Common myeloid progenitor, CD34-positive (primary cell): Measurements from ENCODE around the gene ZNF497.
A peak's percentile ranks its signal among the peaks of the same experiment; 100 is the strongest.
"Not testable (repeated sequence)": the region's sequence is repeated elsewhere in the genome, so short reads cannot be mapped to it uniquely, and the experiment has no call there.

Experiments
- CTCF ChIA-PET: fragments of 350-600 bp; sonication (Branson Sonifier 250); formaldehyde crosslinking; loops from one replicate; lab custom pipeline; 2021; ENCODE audit warnings: antibody characterized with exemption; lab: Charles Lee
- POLR2A ChIA-PET: fragments of 350-600 bp; sonication (Branson Sonifier 250); formaldehyde crosslinking; loops from one replicate; lab custom pipeline; 2021; ENCODE audit warnings: antibody characterized with exemption; lab: Charles Lee
- DNase-seq, 3 donors: peaks; one replicate each; pipeline versions ENCODE4 v3.0.0 to v3.0.0-alpha.2; 2013
- H3K27ac ChIP-seq, 2 experiments: 1 replicate in 1 of 2; 2 replicates in 1 of 2; pipeline ENCODE4 v1.7.0; 2013; ENCODE audit warnings: inconsistent platforms in 2 of 2, low read length in 2 of 2, mild to moderate bottlenecking in 2 of 2, low read depth in 1 of 2, moderate library complexity in 1 of 2; ENCODE audit not compliant: severe bottlenecking in 2 of 2, insufficient read depth in 1 of 2, poor library complexity in 1 of 2
- H3K27me3 ChIP-seq, 5 experiments: replicated peaks in 2 of 5; 1 replicate in 3 of 5; 2 replicates in 2 of 5; pipeline versions ENCODE4 v1.6.1 to v1.7.0; 2013; ENCODE audit warnings: low read length in 4 of 5, mild to moderate bottlenecking in 2 of 5, moderate library complexity in 2 of 5, inconsistent platforms in 1 of 5; ENCODE audit not compliant: insufficient read depth in 5 of 5, control insufficient read depth in 4 of 5
- H3K36me3 ChIP-seq, 4 experiments: 1 replicate in 2 of 4; 2 replicates in 2 of 4; pipeline versions ENCODE4 v1.6.1 to v1.7.0; 2013; ENCODE audit warnings: low read length in 3 of 4, control low read depth in 1 of 4, mild to moderate bottlenecking in 1 of 4; ENCODE audit not compliant: control insufficient read depth in 4 of 4, insufficient read depth in 4 of 4
- H3K4me1 ChIP-seq, 4 experiments: 1 replicate in 3 of 4; 2 replicates in 1 of 4; pipeline versions ENCODE4 v1.6.1 to v1.7.1; 2013; ENCODE audit warnings: low read length in 3 of 4, mild to moderate bottlenecking in 3 of 4, control low read depth in 1 of 4, inconsistent platforms in 1 of 4, moderate library complexity in 1 of 4; ENCODE audit not compliant: control insufficient read depth in 4 of 4, insufficient read depth in 4 of 4; ENCODE audit errors: control extremely low read depth in 1 of 4
- H3K4me3 ChIP-seq, 7 experiments: 1 replicate in 4 of 7; 2 replicates in 3 of 7; pipeline versions ENCODE4 v1.5.1 to v1.7.0; 2013; ENCODE audit warnings: mild to moderate bottlenecking in 7 of 7, low read length in 6 of 7, moderate library complexity in 6 of 7, inconsistent platforms in 2 of 7, low read depth in 2 of 7, control low read depth in 1 of 7; ENCODE audit not compliant: insufficient read depth in 4 of 7, control insufficient read depth in 1 of 7; ENCODE audit errors: extremely low read depth in 1 of 7
- H3K9me3 ChIP-seq, 5 experiments: 1 replicate in 4 of 5; 2 replicates in 1 of 5; pipeline versions ENCODE4 v1.6.1 to v1.7.1; 2013; ENCODE audit warnings: low read length in 4 of 5, mild to moderate bottlenecking in 2 of 5, inconsistent platforms in 1 of 5, low read depth in 1 of 5, moderate library complexity in 1 of 5; ENCODE audit not compliant: control insufficient read depth in 4 of 5, insufficient read depth in 2 of 5; ENCODE audit errors: control extremely low read depth in 1 of 5
- WGBS: methylation state at CpG from one replicate; pipeline ENCODE4 v1.1.5; 2013; ENCODE audit not compliant: insufficient coverage; 5-methylcytosine and 5-hydroxymethylcytosine counted together

Gene ZNF497

DNA sequence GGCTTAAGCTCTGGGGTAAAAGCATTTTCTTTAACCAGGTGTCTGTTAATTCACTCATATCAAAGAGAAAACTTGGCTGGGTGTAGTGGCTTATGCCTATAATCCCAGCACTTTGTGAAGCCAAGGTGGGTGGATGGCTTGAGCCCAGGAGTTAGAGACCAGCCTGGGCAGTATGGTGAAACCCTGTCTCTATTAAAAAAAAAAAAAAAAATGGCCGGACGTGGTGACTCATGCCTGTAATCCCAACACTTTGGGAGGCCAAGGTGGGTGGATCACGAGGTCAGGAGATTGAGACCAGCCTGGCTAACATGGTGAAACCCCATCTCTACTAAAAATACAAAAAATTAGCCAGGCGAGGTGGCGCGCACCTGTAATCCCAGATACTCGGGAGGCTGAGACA lies 14.2 kb upstream of the ZNF497 start:
- WGBS, result 100% methylated on average over 4 of the region's 7 CpGs
- H3K9me3 ChIP-seq, H3K4me3 ChIP-seq, DNase-seq, CTCF ChIA-PET, POLR2A ChIA-PET, H3K27ac ChIP-seq, H3K36me3 ChIP-seq, H3K27me3 ChIP-seq: not testable (repeated sequence)
- peaks cover 0 to 17% (median 16%) of the 10 kb centered on the region in 4 experiments for H3K4me1 ChIP-seq

DNA sequence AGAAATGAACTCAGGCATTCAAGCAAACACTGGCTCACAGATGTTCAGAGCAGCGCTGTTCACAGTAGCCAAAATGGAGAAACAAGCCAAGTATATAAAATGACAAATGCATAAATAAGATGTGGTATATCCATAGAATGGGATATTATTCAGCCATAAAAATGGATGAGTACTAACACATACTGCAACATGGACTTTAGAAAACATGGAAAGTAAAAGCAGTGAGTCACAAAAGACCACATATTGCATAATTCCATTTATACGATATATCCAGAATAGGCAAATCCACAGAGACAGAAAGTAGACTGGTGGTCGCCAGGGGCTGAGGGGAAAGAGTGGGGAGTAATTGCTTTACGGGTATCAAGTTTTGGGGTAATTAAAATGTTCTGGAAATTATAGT lies 11.6 kb upstream of the ZNF497 start:
- Histone ChIP-seq H3K27me3 (no peaks in the 10 kb centered on the region), H3K9me3 (no peaks in the 10 kb centered on the region), H3K36me3 (no peaks in the 10 kb centered on the region), H3K27ac (no peak overlapping the region), H3K4me3 (no peak overlapping the region), H3K4me1 (no peaks in the 10 kb centered on the region)
- DNase-seq, result no peak
- POLR2A ChIA-PET, result no interaction called here
- CTCF ChIA-PET, result interaction anchor here (1.2 to 1.7 kb wide), 6 partner anchors 9 to 143 kb away, joined by 3 to 6 read pairs (median 4); no protein-coding TSS in a partner anchor
- no CpG with 5 or more reads among the region's 4 CpGs for WGBS

DNA sequence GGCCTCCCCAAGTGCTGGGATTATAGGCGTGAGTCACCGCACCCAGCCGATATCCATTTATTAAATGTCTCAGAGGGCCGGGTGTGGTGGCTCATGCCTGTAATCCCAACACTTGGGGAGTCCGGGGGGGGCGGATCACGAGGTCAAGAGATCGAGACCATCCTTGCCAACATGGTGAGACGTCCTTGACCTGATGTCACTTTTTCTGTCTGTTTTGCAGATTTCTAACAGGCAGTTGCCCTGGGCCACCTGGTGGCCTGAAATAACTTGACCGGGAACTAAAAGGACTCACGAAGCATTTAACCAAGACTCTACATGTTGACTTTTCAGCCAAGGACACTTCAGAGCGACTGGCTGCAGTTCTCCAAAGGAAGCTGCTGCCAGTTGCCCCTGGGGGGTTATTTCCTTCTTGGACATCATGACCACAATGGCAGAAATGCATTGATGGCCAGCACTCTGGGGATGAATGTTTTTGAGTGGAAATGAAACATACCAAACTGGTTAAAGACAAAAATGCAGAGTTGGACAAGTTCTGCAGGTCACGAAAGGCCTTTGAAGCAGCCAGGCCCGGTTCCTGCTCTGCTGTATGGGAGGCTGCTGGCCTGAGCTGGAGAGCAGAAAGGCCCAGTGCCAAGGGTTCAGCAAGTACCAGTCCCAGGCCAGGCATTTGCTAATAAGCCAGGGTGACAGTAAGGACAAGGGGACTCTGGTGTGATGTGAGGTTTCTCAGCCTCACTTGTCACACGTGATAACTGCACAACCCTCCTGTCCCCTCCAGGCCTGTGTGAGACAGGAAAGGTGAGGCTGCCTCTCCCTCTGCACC lies 10.0 kb upstream of the ZNF497 start:
- Histone ChIP-seq H3K4me3 (no peak overlapping the region), H3K9me3 (peaks cover 0 to 3% (median 0%) of the 10 kb centered on the region in 5 experiments), H3K27me3 (no peaks in the 10 kb centered on the region), H3K4me1 (no peaks in the 10 kb centered on the region), H3K36me3 (peaks cover 0 to 3% (median 0%) of the 10 kb centered on the region in 4 experiments), H3K27ac (no peak overlapping the region)
- DNase-seq, result peak in 1 of 3 donors; percentile 33
- POLR2A ChIA-PET, result interaction anchor here (1.0 kb wide), 1 partner anchor 10 kb away, joined by 4 read pairs; the partner anchor contains the start of gene ZNF497
- 97% methylated on average over 13 of the region's 15 CpGs for WGBS
- CTCF ChIA-PET, result interaction anchor here (0.9 to 1.7 kb wide), 5 partner anchors 8 to 43 kb away, joined by 3 to 6 read pairs (median 4); partner anchors contain the start of gene ZNF497

DNA sequence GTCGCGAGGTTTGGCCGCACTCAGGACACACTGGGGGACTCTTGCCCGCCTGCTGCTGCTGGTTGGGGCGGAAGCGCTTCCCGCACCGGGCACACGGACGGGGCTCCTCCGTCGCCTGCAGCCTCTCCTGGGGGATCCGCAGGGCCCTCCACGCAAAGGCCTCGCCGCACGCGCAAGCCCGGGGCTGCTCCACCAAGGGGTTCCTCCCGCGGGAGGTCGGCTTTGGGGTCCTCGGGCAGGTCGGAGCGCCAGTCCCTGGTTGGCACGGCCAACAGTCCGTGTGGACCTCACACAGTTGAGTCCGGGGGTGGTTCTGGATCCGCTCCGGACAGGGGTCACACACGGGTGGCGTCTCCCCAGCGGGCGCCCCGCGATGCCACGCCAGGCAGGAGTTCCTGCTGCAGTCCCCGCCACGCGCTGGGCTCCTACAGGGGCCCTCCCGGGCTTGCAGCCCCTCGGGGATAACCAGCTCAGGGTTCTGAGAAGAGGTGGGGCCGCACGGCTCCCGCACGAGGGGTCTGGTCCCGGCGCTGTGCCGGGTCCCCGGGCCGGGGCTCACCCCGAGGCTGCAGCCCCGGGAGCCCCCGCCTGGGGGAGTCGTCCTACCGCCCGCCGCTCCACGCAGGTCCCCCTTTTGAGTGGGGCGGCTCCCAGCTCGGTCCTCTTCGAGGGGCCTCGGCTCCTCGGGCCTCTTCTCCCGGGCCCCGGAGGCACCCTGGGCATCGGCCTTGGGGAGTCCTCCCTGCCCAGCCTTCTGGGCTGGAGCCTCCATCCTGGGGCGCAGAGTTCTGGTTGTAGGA lies 6.2 kb upstream of the ZNF497 start:
- CTCF ChIA-PET, result interaction anchor here (1.6 kb wide), 1 partner anchor 11 kb away, joined by 6 read pairs; no protein-coding TSS in a partner anchor
- H3K4me3 ChIP-seq, result no peak overlapping the region
- WGBS, result 98% methylated on average over 67 of the region's 68 CpGs
- POLR2A ChIA-PET, result no interaction called here
- peaks cover 2 to 16% (median 10%) of the 10 kb centered on the region in 4 experiments for H3K4me1 ChIP-seq
- H3K36me3 ChIP-seq, result peaks cover 0 to 9% (median 1%) of the 10 kb centered on the region in 4 experiments
- DNase-seq, result no peak
- H3K27ac ChIP-seq, result no peak overlapping the region
- H3K9me3 ChIP-seq, result peaks cover 0 to 3% (median 0%) of the 10 kb centered on the region in 5 experiments
- no peaks in the 10 kb centered on the region for H3K27me3 ChIP-seq

DNA sequence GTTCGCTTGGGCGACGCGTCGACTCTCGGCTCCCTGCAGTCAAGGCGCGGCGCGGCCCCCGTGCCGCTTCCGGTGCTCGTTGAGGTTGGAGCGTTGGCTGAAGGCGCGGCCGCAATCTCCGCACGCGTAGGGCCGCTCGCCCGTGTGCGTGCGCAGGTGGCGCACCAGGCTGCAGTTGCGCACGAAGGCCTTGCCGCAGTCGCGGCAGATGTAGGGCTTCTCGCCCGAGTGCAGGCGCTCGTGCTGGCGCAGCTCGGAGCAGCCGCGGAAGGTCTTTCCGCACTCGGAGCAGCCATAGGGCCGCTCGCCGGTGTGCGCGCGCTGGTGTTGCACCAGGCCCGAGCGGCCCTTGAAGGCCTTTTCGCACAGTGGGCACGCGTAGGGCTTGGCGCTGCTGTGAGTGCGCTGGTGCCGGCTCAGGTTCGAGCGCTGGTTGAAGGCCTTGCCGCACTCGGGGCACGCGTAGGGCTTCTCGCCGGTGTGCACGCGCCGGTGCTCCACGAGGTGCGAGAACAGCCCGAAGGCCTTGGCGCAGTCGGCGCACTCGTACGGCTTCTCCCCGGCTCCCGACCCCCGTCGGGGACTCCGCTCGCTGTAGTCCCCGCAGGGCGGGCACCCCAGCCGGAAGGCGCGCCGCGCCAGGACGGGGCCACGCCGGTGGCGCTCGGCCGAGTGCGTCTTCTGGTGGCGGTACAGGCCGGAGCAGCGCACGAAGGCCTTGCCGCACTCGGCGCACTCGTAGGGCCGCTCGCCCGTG lies 5.3 kb upstream of the ZNF497 start:
- Histone ChIP-seq H3K9me3 (peaks cover 0 to 3% (median 0%) of the 10 kb centered on the region in 5 experiments), H3K4me1 (peaks cover 2 to 23% (median 16%) of the 10 kb centered on the region in 4 experiments), H3K27ac (no peak overlapping the region), H3K36me3 (peaks cover 0 to 9% (median 1%) of the 10 kb centered on the region in 4 experiments), H3K4me3 (no peak overlapping the region), H3K27me3 (no peaks in the 10 kb centered on the region)
- 97% methylated on average over 101 of the region's 106 CpGs for WGBS
- CTCF ChIA-PET, result interaction anchor here (1.7 kb wide), 1 partner anchor 8 kb away, joined by 5 read pairs; no protein-coding TSS in a partner anchor
- POLR2A ChIA-PET, result no interaction called here
- DNase-seq, result no peak

DNA sequence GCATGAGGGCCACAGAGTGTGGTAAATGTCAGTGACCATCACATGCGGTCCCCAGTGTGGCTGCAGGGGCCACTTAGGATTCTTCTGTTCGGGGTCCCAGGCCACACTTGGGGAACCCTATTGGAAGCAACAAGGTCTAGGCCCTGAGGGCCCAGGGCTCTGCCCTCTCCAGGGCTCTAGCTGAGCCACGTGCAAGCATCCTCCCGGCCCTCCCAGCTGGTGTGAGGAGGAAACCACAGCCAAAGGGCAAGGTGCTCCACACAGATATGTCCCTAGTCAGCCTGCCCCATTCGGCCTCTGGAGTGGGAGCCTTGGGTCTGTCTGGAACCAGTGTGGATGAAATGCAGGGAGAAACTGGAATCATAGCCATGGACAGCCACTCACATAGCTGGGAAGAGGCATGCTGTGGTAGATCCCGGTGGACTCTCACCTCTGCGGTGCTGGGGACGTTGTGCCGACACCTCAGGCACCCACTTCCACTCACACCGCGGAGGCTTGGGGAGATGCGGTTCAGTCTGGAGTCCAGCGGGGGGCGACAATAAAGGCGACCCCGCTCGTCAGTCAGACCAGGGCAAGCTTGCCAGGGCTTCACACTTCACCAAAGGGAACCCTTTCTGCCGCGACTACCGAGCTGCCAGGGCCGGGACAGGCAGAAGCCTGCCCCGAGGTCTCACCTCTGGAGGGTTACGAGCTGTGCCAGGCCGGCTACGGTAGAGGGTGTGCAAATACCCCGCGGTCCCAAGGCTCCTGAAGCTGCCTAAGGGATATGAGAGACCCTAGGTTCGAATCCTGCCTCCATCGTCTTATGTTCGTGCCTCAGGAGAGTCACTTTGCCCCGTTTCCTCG lies 4.3 kb upstream of the ZNF497 start:
- H3K4me1 ChIP-seq, result peaks cover 2 to 29% (median 21%) of the 10 kb centered on the region in 4 experiments
- H3K36me3 ChIP-seq, result peaks cover 0 to 9% (median 1%) of the 10 kb centered on the region in 4 experiments
- no peaks in the 10 kb centered on the region for H3K27me3 ChIP-seq
- peaks cover 0 to 3% (median 0%) of the 10 kb centered on the region in 5 experiments for H3K9me3 ChIP-seq
- no peak for DNase-seq
- 96% methylated on average over 30 of the region's 32 CpGs for WGBS
- H3K4me3 ChIP-seq, result no peak overlapping the region
- POLR2A ChIA-PET, result no interaction called here
- CTCF ChIA-PET, result interaction anchor here (1.7 kb wide), 1 partner anchor 9 kb away, joined by 5 read pairs; no protein-coding TSS in a partner anchor
- no peak overlapping the region for H3K27ac ChIP-seq
